HepG2 (cell line): Measurements from ENCODE around the gene GPC6. TPM values are rescaled to one million over a fixed set of nuclear protein-coding genes. Genes with fewer than 3 reads are reported as not detected.

Source experiments
- ATAC-seq: fragments of 200-7000 bp; cut with Tn5 transposase; 3 replicates; pipeline ENCODE4 v1.9.1; 2020; ENCODE audit warnings: mild to moderate bottlenecking, moderate library complexity
- BruUV-seq: library from RNA; stranded (reverse); fragments of 400-500 nt; replicated peaks from 2 replicates; lab custom pipeline; 2021; lab: Mats Ljungman, UMichigan
- CTCF ChIA-PET: fragments of 300-600 bp; formaldehyde crosslinking; extraction: SDS; loops from one replicate; lab custom pipeline; 2021; ENCODE audit warnings: low total read pairs, inconsistent platforms, low intra/inter-chr PET ratio; lab: Yijun Ruan, JAX
- POLR2A ChIA-PET: fragments of 350-600 bp; sonication (Branson Sonifier 250); formaldehyde crosslinking; loops from one replicate; lab custom pipeline; 2020; ENCODE audit warnings: antibody characterized with exemption, inconsistent platforms; lab: Yijun Ruan, JAX
- DNase-seq: peaks from one replicate; pipeline ENCODE4 v3.0.0-alpha.2; 2015; ENCODE audit warnings: low spot score
- FAIRE-seq: peaks from 3 replicates; lab custom pipeline; 2011; peaks lifted over from hg19 to GRCh38; lab: Jason Lieb, UNC
- H2AFZ ChIP-seq: one replicate; pipeline ENCODE4 v1.6.1; 2011; ENCODE audit warnings: low read length, inconsistent platforms
- H3K27ac ChIP-seq: fragments of 300-600 bp; 3 replicates; pipeline ENCODE4 v1.8.0; 2011; ENCODE audit warnings: mixed run types, mild to moderate bottlenecking, mixed read lengths, low read length, inconsistent platforms; ENCODE audit not compliant: insufficient read depth; ENCODE audit errors: extremely low read length
- H3K27me3 ChIP-seq, 2 experiments: fragments of 200-600 bp in 1 of 2; 2 replicates in 1 of 2; 3 replicates in 1 of 2; pipeline versions ENCODE4 v1.6.0 to v1.8.0; 2011; ENCODE audit warnings: low read length in 2 of 2, mild to moderate bottlenecking in 2 of 2, moderate library complexity in 2 of 2, inconsistent platforms in 1 of 2; ENCODE audit not compliant: insufficient read depth in 2 of 2, control insufficient read depth in 1 of 2
- H3K36me3 ChIP-seq, 2 experiments: fragments of 200-600 bp in 1 of 2; replicated peaks in 1 of 2; 2 replicates in 1 of 2; 3 replicates in 1 of 2; pipeline versions ENCODE4 v1.5.1 to v1.8.0; 2011; ENCODE audit warnings: low read length in 2 of 2, inconsistent platforms in 1 of 2; ENCODE audit not compliant: insufficient read depth in 2 of 2, control insufficient read depth in 1 of 2
- H3K4me1 ChIP-seq: 2 replicates; pipeline ENCODE4 v1.5.1; 2012; ENCODE audit warnings: low read length, inconsistent platforms; ENCODE audit not compliant: insufficient read depth
- H3K4me2 ChIP-seq: 2 replicates; pipeline ENCODE4 v1.6.0; 2011; ENCODE audit warnings: low read depth, low read length, inconsistent platforms
- H3K4me3 ChIP-seq, 3 experiments: fragments of 200-600 bp in 1 of 3; sonication (generic), shearing (Covaris generic) in 1 of 3; replicated peaks in 1 of 3; 2 replicates each; pipeline ENCODE4 v1.5.1; 2011 to 2016; ENCODE audit warnings: low read length in 3 of 3, inconsistent platforms in 2 of 3, low read depth in 2 of 3, mild to moderate bottlenecking in 2 of 3, control low read depth in 1 of 3, mixed read lengths in 1 of 3; ENCODE audit not compliant: insufficient read depth in 1 of 3
- H3K79me2 ChIP-seq: one replicate; pipeline ENCODE4 v1.6.1; 2011; ENCODE audit warnings: low read length, inconsistent platforms; ENCODE audit not compliant: insufficient read depth
- H3K9ac ChIP-seq: 2 replicates; pipeline ENCODE4 v1.6.0; 2011; ENCODE audit warnings: mild to moderate bottlenecking, low read depth, low read length, inconsistent platforms; ENCODE audit not compliant: insufficient read depth
- H3K9me3 ChIP-seq: 2 replicates; pipeline ENCODE4 v1.5.1; 2012; ENCODE audit warnings: mild to moderate bottlenecking, low read length
- H4K20me1 ChIP-seq: 2 replicates; pipeline ENCODE4 v1.6.0; 2011; ENCODE audit warnings: inconsistent platforms, mild to moderate bottlenecking, low read length, moderate library complexity; ENCODE audit not compliant: insufficient read depth
- ARID5B ChIP-seq: IDR thresholded peaks from 2 replicates; pipeline ENCODE4 v1.4.0; 2020; ENCODE audit warnings: mild to moderate bottlenecking, missing genetic modification reagents
- BRD4 ChIP-seq: sonication (generic); formaldehyde crosslinking; IDR thresholded peaks from 2 replicates; pipeline ENCODE4 v1.4.0; 2020; ENCODE audit warnings: missing genetic modification reagents
- MTA1 ChIP-seq: sonication (generic); formaldehyde crosslinking; IDR thresholded peaks from 2 replicates; pipeline ENCODE4 v1.4.0; 2020; ENCODE audit warnings: missing genetic modification reagents, mild to moderate bottlenecking, borderline replicate concordance
- SIN3B ChIP-seq: fragments of 150-350 bp; IDR thresholded peaks from 2 replicates; pipeline ENCODE4 v1.6.1; 2014; ENCODE audit warnings: low read length
- TP53 ChIP-seq: sonication (generic); formaldehyde crosslinking; conservative IDR thresholded peaks from 2 replicates; pipeline ENCODE4 v1.4.0; 2020; ENCODE audit warnings: missing genetic modification reagents
- ZFP37 ChIP-seq: sonication (generic); formaldehyde crosslinking; IDR thresholded peaks from 2 replicates; pipeline ENCODE4 v1.4.0; 2020; ENCODE audit warnings: missing genetic modification reagents, borderline replicate concordance
- ZNF235 ChIP-seq: sonication (generic); formaldehyde crosslinking; IDR thresholded peaks from 2 replicates; pipeline ENCODE4 v1.8.1; 2023; ENCODE audit warnings: mild to moderate bottlenecking, missing genetic modification reagents, borderline replicate concordance
- ZNF44 ChIP-seq: sonication (generic); formaldehyde crosslinking; IDR thresholded peaks from 2 replicates; pipeline ENCODE4 v1.5.1; 2020; ENCODE audit warnings: mild to moderate bottlenecking, missing genetic modification reagents
- ZNF614 ChIP-seq: IDR thresholded peaks from 2 replicates; pipeline ENCODE4 v1.6.1; 2018; ENCODE audit warnings: missing biosample characterization, missing genetic modification reagents, inconsistent platforms, borderline replicate concordance
- ZNF746 ChIP-seq: sonication (generic); formaldehyde crosslinking; IDR thresholded peaks from 2 replicates; pipeline ENCODE4 v1.8.0; 2022; ENCODE audit warnings: mild to moderate bottlenecking, missing genetic modification reagents
- ZSCAN9 ChIP-seq: IDR thresholded peaks from 2 replicates; pipeline ENCODE4 v1.6.1; 2016; ENCODE audit warnings: borderline replicate concordance
- WGBS: methylation state at CpG from one replicate; pipeline ENCODE4 v1.1.6; 2017; ENCODE audit warnings: low lambda C conversion rate; 5-methylcytosine and 5-hydroxymethylcytosine counted together
- in situ Hi-C: cut with HindIII; loops from 2 replicates; pipeline ENCODE4 v1.10.0; 2017; ENCODE audit warnings: low pct_unique_long_range_greater_than_20kb; ENCODE audit not compliant: extremely low pct_ligation_motif_present
- intact Hi-C: fragments of 100-400 bp; cut with micrococcal nuclease; formaldehyde crosslinking; loops from one replicate; pipeline ENCODE4 v1.10.0; 2022; ENCODE audit not compliant: unreplicated experiment
- polyA plus RNA-seq, 8 experiments: library from polyadenylated mRNA; depleted of rRNA in 3 of 8; stranded (reverse) in 7 of 8; unstranded in 1 of 8; fragments of >200 nt; fragmentation: Illumina TruSeq in 4 of 8; extraction: Trizol in 4 of 8; gene quantifications; 2 replicates each; pipeline versions ENCODE4 v1.2.1 to v1.2.3, GENCODE V29; 2011 to 2016; ENCODE audit warnings: low read depth in 4 of 8, missing spikeins in 1 of 8, mixed read lengths in 1 of 8; ENCODE audit not compliant: insufficient read depth in 1 of 8
- total RNA-seq, 5 experiments: library from RNA; depleted of rRNA; stranded (reverse); fragments of >200 nt; fragmentation: Illumina TruSeq; extraction: Trizol; gene quantifications; 2 replicates each; pipeline ENCODE4 v1.2.3, GENCODE V29; 2016; ENCODE audit warnings: low read depth in 1 of 5

Gene GPC6
- total and polyA plus RNA-seq, 2 of the 13 experiments (the other 11 are each of a cell fraction or from before 2014, with no cell fraction given), result 24.5 to 33.9 TPM

DNA sequence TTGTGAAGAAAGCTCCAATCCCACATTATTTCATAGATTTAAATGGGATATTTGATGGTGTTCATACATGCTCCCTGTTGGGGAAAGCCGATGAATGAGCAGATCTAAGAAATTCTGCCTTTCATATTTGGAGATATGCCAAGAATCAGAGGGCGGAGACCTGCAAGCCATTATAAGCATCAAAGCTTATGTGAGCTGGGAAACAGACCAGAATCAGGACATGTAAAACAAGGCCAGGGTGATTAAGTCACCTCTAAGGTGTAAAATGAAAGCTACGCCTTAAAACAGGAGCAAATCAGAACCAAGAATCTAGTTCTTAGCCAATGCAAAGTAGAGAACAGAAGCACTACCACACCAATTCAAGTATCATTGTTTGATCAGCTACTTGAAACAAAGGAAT lies 860.5 kb downstream of the GPC6 start:
- H3K9me3 ChIP-seq, result no peaks in the 10 kb centered on the region
- H3K79me2 ChIP-seq, result no peaks in the 10 kb centered on the region
- WGBS, result 98% methylated on average over 3 of the region's 3 CpGs
- H3K27me3 ChIP-seq, result no peaks in the 10 kb centered on the region
- intact Hi-C loops, result no loop called here
- in situ Hi-C loops, result no loop called here
- no peak for ATAC-seq
- H3K4me3 ChIP-seq, result no peak overlapping the region
- no peak for DNase-seq
- no peak for FAIRE-seq
- no peak overlapping the region for H2AFZ ChIP-seq
- no peak overlapping the region for H3K27ac ChIP-seq
- no peaks in the 10 kb centered on the region for H3K36me3 ChIP-seq
- H3K4me1 ChIP-seq, result no peaks in the 10 kb centered on the region
- POLR2A ChIA-PET, result no interaction called here
- H3K9ac ChIP-seq, result no peak overlapping the region
- BruUV-seq, result no TSS peak
- CTCF ChIA-PET, result no interaction called here
- H3K4me2 ChIP-seq, result no peak overlapping the region
- H4K20me1 ChIP-seq, result no peaks in the 10 kb centered on the region
- TF ChIP-seq TP53 (CRISPR knock-in tag), result no peak
- no peak for TF ChIP-seq ARID5B (CRISPR knock-in tag)
- TF ChIP-seq ZFP37, result no peak
- TF ChIP-seq ZNF44 (CRISPR knock-in tag), result no peak
- no peak for TF ChIP-seq ZNF746
- no peak for TF ChIP-seq ZNF614 (CRISPR knock-in tag)
- TF ChIP-seq BRD4 (CRISPR knock-in tag), result no peak
- TF ChIP-seq ZNF235 (CRISPR knock-in tag), result no peak
- no peak for TF ChIP-seq ZSCAN9 (CRISPR knock-in tag)
- TF ChIP-seq MTA1 (CRISPR knock-in tag), result no peak
- TF ChIP-seq SIN3B, result no peak
